Measurements from ENCODE around the gene BCAS3.

DNA sequence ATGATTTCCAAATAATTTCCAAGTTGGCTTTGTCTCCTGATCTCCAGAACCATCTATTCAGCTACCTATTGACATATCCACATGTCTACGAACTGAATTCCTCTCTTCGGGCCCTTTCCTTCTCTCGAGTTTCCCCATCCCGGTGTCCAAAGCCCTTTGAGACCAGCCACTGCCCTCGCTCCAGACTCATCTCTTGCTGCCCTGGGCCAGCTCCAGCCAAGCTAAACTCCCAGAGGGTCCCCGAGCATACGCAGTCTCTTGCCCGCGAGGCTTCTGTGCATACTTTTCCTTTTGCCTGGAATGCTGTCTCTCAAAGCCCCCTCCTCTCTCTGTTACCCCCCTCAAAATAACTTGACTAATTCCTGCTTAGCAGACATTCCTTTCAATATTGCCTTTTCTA, 694.8 kb downstream of the BCAS3 start:
- TF ChIP-seq, protein P1, sequence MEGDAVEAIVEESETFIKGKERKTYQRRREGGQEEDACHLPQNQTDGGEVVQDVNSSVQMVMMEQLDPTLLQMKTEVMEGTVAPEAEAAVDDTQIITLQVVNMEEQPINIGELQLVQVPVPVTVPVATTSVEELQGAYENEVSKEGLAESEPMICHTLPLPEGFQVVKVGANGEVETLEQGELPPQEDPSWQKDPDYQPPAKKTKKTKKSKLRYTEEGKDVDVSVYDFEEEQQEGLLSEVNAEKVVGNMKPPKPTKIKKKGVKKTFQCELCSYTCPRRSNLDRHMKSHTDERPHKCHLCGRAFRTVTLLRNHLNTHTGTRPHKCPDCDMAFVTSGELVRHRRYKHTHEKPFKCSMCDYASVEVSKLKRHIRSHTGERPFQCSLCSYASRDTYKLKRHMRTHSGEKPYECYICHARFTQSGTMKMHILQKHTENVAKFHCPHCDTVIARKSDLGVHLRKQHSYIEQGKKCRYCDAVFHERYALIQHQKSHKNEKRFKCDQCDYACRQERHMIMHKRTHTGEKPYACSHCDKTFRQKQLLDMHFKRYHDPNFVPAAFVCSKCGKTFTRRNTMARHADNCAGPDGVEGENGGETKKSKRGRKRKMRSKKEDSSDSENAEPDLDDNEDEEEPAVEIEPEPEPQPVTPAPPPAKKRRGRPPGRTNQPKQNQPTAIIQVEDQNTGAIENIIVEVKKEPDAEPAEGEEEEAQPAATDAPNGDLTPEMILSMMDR (IDR thresholded peaks at IDR 0.05; ENCODE audit: low read depth, low read length, poor library complexity, severe bottlenecking), result no peak
- TF ChIP-seq EZH2phosphoT487 (IDR thresholded peaks at IDR 0.05; ENCODE audit: borderline replicate concordance, low read length), result no peak

Measured in DOHH2 (cell line).